ENCODE measurements around the gene HNRNPLL.
"Not testable (repeated sequence)": the region's sequence is repeated elsewhere in the genome, so short reads cannot be mapped to it uniquely, and the experiment has no call there.

HNRNPLL gene

GRCh38 chr2:38551171-38551570 lies 51.6 kb downstream of the HNRNPLL start:
- DNase-seq, result no peak

GRCh38 chr2:38549851-38550250 lies 52.9 kb downstream of the HNRNPLL start:
- no peak for DNase-seq

GRCh38 chr2:38549071-38549704 lies 53.5 kb downstream of the HNRNPLL start:
- DNase-seq, result no peak

GRCh38 chr2:38547791-38548190 lies 54.9 kb downstream of the HNRNPLL start:
- DNase-seq, result no peak

GRCh38 chr2:38546585-38546984 lies 56.1 kb downstream of the HNRNPLL start:
- DNase-seq, result no peak

- DNase-seq, result no peak
Measured at GRCh38 chr2:38546064-38546463, 56.7 kb downstream of the HNRNPLL start.

GRCh38 chr2:38542248-38542631 lies 60.5 kb downstream of the HNRNPLL start:
- not testable (repeated sequence) for DNase-seq

GRCh38 chr2:38540580-38541286 lies 62.0 kb downstream of the HNRNPLL start:
- no peak for DNase-seq

- no peak for DNase-seq
Measured at GRCh38 chr2:38539086-38539485, 63.6 kb downstream of the HNRNPLL start.

GRCh38 chr2:38537937-38538525 lies 64.7 kb downstream of the HNRNPLL start:
- no peak for DNase-seq

- not testable (repeated sequence) for DNase-seq
Measured at GRCh38 chr2:38537296-38537695, 65.4 kb downstream of the HNRNPLL start.

GRCh38 chr2:38535744-38536506 lies 66.8 kb downstream of the HNRNPLL start:
- DNase-seq, result peak; percentile 81

- DNase-seq, result no peak
Measured at GRCh38 chr2:38535404-38535743, 67.4 kb downstream of the HNRNPLL start.

GRCh38 chr2:38534746-38535403 lies 67.9 kb downstream of the HNRNPLL start:
- no peak for DNase-seq

GRCh38 chr2:38533757-38534545 lies 68.8 kb downstream of the HNRNPLL start:
- no peak for DNase-seq

GRCh38 chr2:38533180-38533579 lies 69.5 kb downstream of the HNRNPLL start:
- DNase-seq, result no peak

- no peak for DNase-seq
Measured at GRCh38 chr2:38532366-38532765, 70.4 kb downstream of the HNRNPLL start.

GRCh38 chr2:38529208-38529607 lies 73.5 kb downstream of the HNRNPLL start:
- DNase-seq, result no peak

GRCh38 chr2:38528534-38528933 lies 74.2 kb downstream of the HNRNPLL start:
- DNase-seq, result no peak

- DNase-seq, result peak; percentile 17
Measured at GRCh38 chr2:38528008-38528442, 74.7 kb downstream of the HNRNPLL start.

- DNase-seq, result no peak
Measured at GRCh38 chr2:38527338-38528007, 75.3 kb downstream of the HNRNPLL start.

- DNase-seq, result no peak
Measured at GRCh38 chr2:38526195-38526594, 76.5 kb downstream of the HNRNPLL start.
